ENCODE measurements around the gene DENND2D. TPM values are rescaled to one million over a fixed set of nuclear protein-coding genes. Genes with fewer than 3 reads are reported as not detected.

The DENND2D gene
- polyA plus RNA-seq, 1 donor (not counting 4 experiments of a cell fraction or from before 2014, with no cell fraction given), result 7.8 TPM

- Histone ChIP-seq H3K4me3 (ENCODE audit: control insufficient read depth in 2 of 3, extremely low read depth in 1 of 3, insufficient read depth in 2 of 3, low read depth in 1 of 3, low read length in 3 of 3) (no peak overlapping the region), H3K27ac (ENCODE audit: control insufficient read depth, insufficient read depth, low read length) (no peak overlapping the region), H3K27me3 (ENCODE audit: control insufficient read depth, extremely low read depth, insufficient read depth, low read length) (no peaks in the 10 kb centered on the region), H3K9me1 (ENCODE audit: control insufficient read depth, extremely low read depth, insufficient read depth, low read length) (no peaks in the 10 kb centered on the region), H3K9me3 (ENCODE audit: control insufficient read depth, low read depth, low read length) (no peaks in the 10 kb centered on the region), H2AFZ (ENCODE audit: control insufficient read depth, low read length) (no peak overlapping the region), H3K9ac (ENCODE audit: control insufficient read depth, extremely low read depth, insufficient read depth, low read length) (no peak overlapping the region), H3K79me2 (ENCODE audit: control insufficient read depth, insufficient read depth, low read length) (peaks cover 63% of the 10 kb centered on the region), H4K20me1 (ENCODE audit: control insufficient read depth, extremely low read depth, insufficient read depth, low read length) (no peaks in the 10 kb centered on the region), H3K4me2 (ENCODE audit: control insufficient read depth, extremely low read depth, insufficient read depth, low read depth, low read length) (no peak overlapping the region), H3K36me3 (ENCODE audit: control insufficient read depth in 2 of 2, extremely low read depth in 1 of 2, insufficient read depth in 2 of 2, low read length in 2 of 2) (peaks cover 4 to 6% of the 10 kb centered on the region in 2 experiments), H3K4me1 (ENCODE audit: control insufficient read depth, extremely low read depth, insufficient read depth, low read length) (no peaks in the 10 kb centered on the region)
- dilution Hi-C loops (cut with MboI; ENCODE audit: extremely low pct_ligation_motif_present, low sequenced_read_pairs), result no loop called here
- peak; percentile 13 for FAIRE-seq
- TF ChIP-seq CTCF (optimal IDR thresholded peaks at IDR 0.05 in 1 of 3, IDR thresholded peaks at IDR 0.05 in 1 of 3, conservative IDR thresholded peaks at IDR 0.05 in 1 of 3; ENCODE audit: extremely low read depth in 1 of 3, insufficient read depth in 2 of 3, low read length in 3 of 3), result no peak
- TF ChIP-seq EZH2 (IDR thresholded peaks at IDR 0.05; ENCODE audit: low read length), result no peak
- no peak for DNase-seq (ENCODE audit: low read depth, low spot score)
Measured at GRCh38 chr1:111157431-111157830, 43.0 kb downstream of the DENND2D start.

- Histone ChIP-seq H3K4me2 (ENCODE audit: control insufficient read depth, extremely low read depth, insufficient read depth, low read depth, low read length) (no peak overlapping the region), H3K27me3 (ENCODE audit: control insufficient read depth, extremely low read depth, insufficient read depth, low read length) (no peaks in the 10 kb centered on the region), H2AFZ (ENCODE audit: control insufficient read depth, low read length) (no peak overlapping the region), H3K9ac (ENCODE audit: control insufficient read depth, extremely low read depth, insufficient read depth, low read length) (no peak overlapping the region), H3K36me3 (ENCODE audit: control insufficient read depth in 2 of 2, extremely low read depth in 1 of 2, insufficient read depth in 2 of 2, low read length in 2 of 2) (peaks cover 1 to 4% of the 10 kb centered on the region in 2 experiments), H3K79me2 (ENCODE audit: control insufficient read depth, insufficient read depth, low read length) (peaks cover 89% of the 10 kb centered on the region), H4K20me1 (ENCODE audit: control insufficient read depth, extremely low read depth, insufficient read depth, low read length) (no peaks in the 10 kb centered on the region), H3K4me1 (ENCODE audit: control insufficient read depth, extremely low read depth, insufficient read depth, low read length) (no peaks in the 10 kb centered on the region), H3K4me3 (ENCODE audit: control insufficient read depth in 2 of 3, extremely low read depth in 1 of 3, insufficient read depth in 2 of 3, low read depth in 1 of 3, low read length in 3 of 3) (no peak overlapping the region), H3K9me3 (ENCODE audit: control insufficient read depth, low read depth, low read length) (no peaks in the 10 kb centered on the region), H3K9me1 (ENCODE audit: control insufficient read depth, extremely low read depth, insufficient read depth, low read length) (no peaks in the 10 kb centered on the region), H3K27ac (ENCODE audit: control insufficient read depth, insufficient read depth, low read length) (no peak overlapping the region)
- FAIRE-seq, result no peak
- no peak for DNase-seq (ENCODE audit: low read depth, low spot score)
- TF ChIP-seq EZH2 (IDR thresholded peaks at IDR 0.05; ENCODE audit: low read length) (no peak), CTCF (optimal IDR thresholded peaks at IDR 0.05 in 1 of 3, IDR thresholded peaks at IDR 0.05 in 1 of 3, conservative IDR thresholded peaks at IDR 0.05 in 1 of 3; ENCODE audit: extremely low read depth in 1 of 3, insufficient read depth in 2 of 3, low read length in 3 of 3) (no peak)
- dilution Hi-C loops (cut with MboI; ENCODE audit: extremely low pct_ligation_motif_present, low sequenced_read_pairs), result no loop called here
Measured at GRCh38 chr1:111154021-111154999, 46.1 kb downstream of the DENND2D start.
